SIG-M5 treated with dmso at 0.1 percent for 504 hours (cell line): ENCODE measurements around the gene RADIL.

Source experiments
- DNase-seq: peaks from one replicate; lab custom pipeline; 2025; ENCODE audit not compliant: unreplicated experiment; lab: John Stamatoyannopoulos, UW

The RADIL gene

GRCh38 chr7:4763091-4763793, 120.3 kb downstream of the RADIL start:
- no peak for DNase-seq

GRCh38 chr7:4762121-4763055, 121.1 kb downstream of the RADIL start:
- no peak for DNase-seq

- DNase-seq: no peak
Observed at GRCh38 chr7:4760952-4761351, 122.6 kb downstream of the RADIL start.

- no peak for DNase-seq
Observed at GRCh38 chr7:4759211-4759610, 124.3 kb downstream of the RADIL start.

- no peak for DNase-seq
Observed at GRCh38 chr7:4758791-4759190, 124.7 kb downstream of the RADIL start.

GRCh38 chr7:4758111-4758510, 125.4 kb downstream of the RADIL start:
- DNase-seq: no peak

GRCh38 chr7:4755045-4755444, 128.5 kb downstream of the RADIL start:
- no peak for DNase-seq

GRCh38 chr7:4754433-4755010, 129.0 kb downstream of the RADIL start:
- DNase-seq: no peak

GRCh38 chr7:4753598-4754432, 129.7 kb downstream of the RADIL start:
- peak; percentile 52 for DNase-seq

- DNase-seq: no peak
Observed at GRCh38 chr7:4751398-4751947, 132.0 kb downstream of the RADIL start.

- no peak for DNase-seq
Observed at GRCh38 chr7:4749798-4750197, 133.7 kb downstream of the RADIL start.

- DNase-seq: no peak
Observed at GRCh38 chr7:4749363-4749762, 134.2 kb downstream of the RADIL start.
